Mammary epithelial cell (primary cell): ENCODE results near the gene UBE2F.

Source experiments
- CTCF ChIP-seq, 2 donors: IDR thresholded peaks in 1 of 2; conservative IDR thresholded peaks in 1 of 2; 2 replicates each; pipeline ENCODE4 v1.5.1; 2011 to 2012; ENCODE audit warnings: inconsistent platforms in 2 of 2, low read length in 2 of 2, mild to moderate bottlenecking in 2 of 2, control low read depth in 1 of 2, low read depth in 1 of 2; ENCODE audit not compliant: insufficient read depth in 1 of 2; ENCODE audit errors: extremely low read depth in 1 of 2
- EZH2 ChIP-seq: IDR thresholded peaks from 2 replicates; pipeline ENCODE4 v1.6.1; 2012; ENCODE audit warnings: low read length, inconsistent platforms, borderline replicate concordance

DNA sequence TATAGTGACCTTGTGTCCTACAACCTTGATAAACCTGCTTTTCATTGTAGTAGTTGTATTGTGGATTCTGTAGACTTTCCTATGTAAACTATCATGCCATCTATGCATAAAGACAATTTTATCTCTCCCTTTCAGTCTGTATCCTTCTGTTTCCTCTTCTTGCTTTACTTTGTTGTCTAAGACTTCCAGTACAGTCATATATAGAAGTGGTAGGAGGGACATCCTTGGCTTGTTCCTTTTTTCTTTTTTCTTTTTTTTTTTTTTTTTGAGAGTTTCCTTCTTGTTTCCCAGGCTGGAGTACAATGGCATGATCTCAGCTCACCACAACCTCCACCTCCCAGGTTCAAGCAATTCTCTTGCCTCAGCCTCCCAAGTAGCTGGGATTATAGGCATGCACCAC lies 39.7 kb downstream of the UBE2F start:
- TF ChIP-seq CTCF (conservative IDR thresholded peaks at IDR 0.05 in 1 of 2, IDR thresholded peaks at IDR 0.05 in 1 of 2; ENCODE audit: extremely low read depth in 1 of 2, insufficient read depth in 1 of 2, low read depth in 1 of 2, low read length in 2 of 2), result no peak
- TF ChIP-seq EZH2, result no peak
